CD4-positive, alpha-beta T cell (primary cell): Measurements from ENCODE around the gene PRICKLE1. TPM values are rescaled to one million over a fixed set of nuclear protein-coding genes. Genes with fewer than 3 reads are reported as not detected.

Experiments
- ATAC-seq: fragments of 200-7000 bp; cut with Tn5 transposase; one replicate; pipeline ENCODE4 v1.10.0; 2022; ENCODE audit warnings: mild to moderate bottlenecking; ENCODE audit not compliant: poor library complexity
- CTCF ChIA-PET: fragments of 350-600 bp; sonication (Branson Sonifier 250); formaldehyde crosslinking; loops from one replicate; lab custom pipeline; 2021; ENCODE audit warnings: antibody characterized with exemption, inconsistent platforms; lab: Charles Lee
- POLR2A ChIA-PET: fragments of 350-600 bp; sonication (Branson Sonifier 250); formaldehyde crosslinking; loops from one replicate; lab custom pipeline; 2021; ENCODE audit warnings: antibody characterized with exemption, inconsistent platforms; lab: Charles Lee
- DNase-seq, 14 experiments: peaks; one replicate each; pipeline ENCODE4 v3.0.0-alpha.2; 2013 to 2020; ENCODE audit warnings: mixed read lengths in 2 of 14
- H3K27ac ChIP-seq, 2 donors: one replicate each; pipeline versions ENCODE4 v1.5.1 to v1.7.0; 2013; ENCODE audit warnings: low read length in 2 of 2, low read depth in 1 of 2, mild to moderate bottlenecking in 1 of 2
- H3K27me3 ChIP-seq, 2 experiments: 1 replicate in 1 of 2; 2 replicates in 1 of 2; pipeline versions ENCODE4 v1.6.1 to v1.7.0; 2013; ENCODE audit warnings: low read length in 2 of 2, control low read depth in 1 of 2, mild to moderate bottlenecking in 1 of 2, moderate library complexity in 1 of 2; ENCODE audit not compliant: insufficient read depth in 2 of 2, control insufficient read depth in 1 of 2
- H3K36me3 ChIP-seq: one replicate; pipeline ENCODE4 v1.6.1; 2013; ENCODE audit warnings: low read length, control low read depth; ENCODE audit not compliant: insufficient read depth
- H3K4me1 ChIP-seq: one replicate; pipeline ENCODE4 v1.6.1; 2013; ENCODE audit warnings: low read length, control low read depth; ENCODE audit not compliant: insufficient read depth
- H3K4me3 ChIP-seq: one replicate; pipeline ENCODE4 v1.5.1; 2013; ENCODE audit warnings: mild to moderate bottlenecking, low read length, moderate library complexity
- H3K9me3 ChIP-seq, 2 experiments: 1 replicate in 1 of 2; 2 replicates in 1 of 2; pipeline versions ENCODE4 v1.6.1 to v1.7.0; 2013; ENCODE audit warnings: low read length in 2 of 2, mild to moderate bottlenecking in 2 of 2, control low read depth in 1 of 2, moderate library complexity in 1 of 2; ENCODE audit not compliant: control insufficient read depth in 1 of 2, insufficient read depth in 1 of 2
- H3K27ac Mint-ChIP-seq: one replicate; pipeline ENCODE4 v1.8.0; 2020; ENCODE audit warnings: mixed read lengths
- H3K27me3 Mint-ChIP-seq: one replicate; pipeline ENCODE4 v1.8.0; 2021; ENCODE audit warnings: mixed read lengths
- H3K36me3 Mint-ChIP-seq: one replicate; pipeline ENCODE4 v1.8.0; 2021; ENCODE audit warnings: low read depth, mixed read lengths
- H3K4me1 Mint-ChIP-seq: one replicate; pipeline ENCODE4 v1.8.0; 2021; ENCODE audit warnings: low read depth, mixed read lengths
- H3K4me3 Mint-ChIP-seq: one replicate; pipeline ENCODE4 v1.8.0; 2020; ENCODE audit warnings: mild to moderate bottlenecking, mixed read lengths
- H3K9me3 Mint-ChIP-seq: one replicate; pipeline ENCODE4 v1.8.0; 2020; ENCODE audit warnings: mixed read lengths
- CTCF ChIP-seq: fragments of 200-600 bp; IDR thresholded peaks from one replicate; pipeline ENCODE4 v1.8.0; 2022; ENCODE audit warnings: antibody characterized with exemption, mild to moderate bottlenecking
- intact Hi-C, 2 experiments: fragments of 100-400 bp; cut with DNase I in 1 of 2; cut with micrococcal nuclease in 1 of 2; formaldehyde crosslinking; loops; one replicate each; pipeline versions ENCODE4 v1.15.1 to v1.9.0; 2023 to 2025; cut with DNase I, micrococcal nuclease
- total RNA-seq, 174 experiments: library from RNA in 2 of 174; stranded (reverse) in 2 of 174; gene quantifications; one replicate each; pipeline ENCODE4 v1.2.3 and lab custom pipeline; 2021 to 2026

The PRICKLE1 gene
- total RNA-seq, 2 experiments from 2014 or later: not detected

- POLR2A ChIA-PET: no interaction called here
Observed at GRCh38 chr12:42463671-42464070, 125.9 kb downstream of the PRICKLE1 start.

GRCh38 chr12:42462486-42462885 lies 127.1 kb downstream of the PRICKLE1 start:
- intact Hi-C loops: no loop called here
- CTCF ChIA-PET: no interaction called here
- no peak overlapping the region for H3K27ac ChIP-seq

More at GRCh38 chr12:42463671-42464070, 125.9 kb downstream of the PRICKLE1 start:
- ATAC-seq: no peak
- Mint-ChIP-seq H3K4me1 (peaks cover 5% of the 10 kb centered on the region), H3K9me3 (no peaks in the 10 kb centered on the region), H3K36me3 (no peaks in the 10 kb centered on the region), H3K27me3 (peaks cover 35% of the 10 kb centered on the region), H3K27ac (no peak overlapping the region), H3K4me3 (no peak overlapping the region)
- Histone ChIP-seq H3K4me1 (no peaks in the 10 kb centered on the region), H3K4me3 (no peak overlapping the region), H3K27ac (no peak overlapping the region), H3K9me3 (no peaks in the 10 kb centered on the region), H3K27me3 (no peaks in the 10 kb centered on the region), H3K36me3 (no peaks in the 10 kb centered on the region)
- DNase-seq: no peak
- TF ChIP-seq CTCF: no peak
- CTCF ChIA-PET: no interaction called here
- intact Hi-C loops: no loop called here

DNA sequence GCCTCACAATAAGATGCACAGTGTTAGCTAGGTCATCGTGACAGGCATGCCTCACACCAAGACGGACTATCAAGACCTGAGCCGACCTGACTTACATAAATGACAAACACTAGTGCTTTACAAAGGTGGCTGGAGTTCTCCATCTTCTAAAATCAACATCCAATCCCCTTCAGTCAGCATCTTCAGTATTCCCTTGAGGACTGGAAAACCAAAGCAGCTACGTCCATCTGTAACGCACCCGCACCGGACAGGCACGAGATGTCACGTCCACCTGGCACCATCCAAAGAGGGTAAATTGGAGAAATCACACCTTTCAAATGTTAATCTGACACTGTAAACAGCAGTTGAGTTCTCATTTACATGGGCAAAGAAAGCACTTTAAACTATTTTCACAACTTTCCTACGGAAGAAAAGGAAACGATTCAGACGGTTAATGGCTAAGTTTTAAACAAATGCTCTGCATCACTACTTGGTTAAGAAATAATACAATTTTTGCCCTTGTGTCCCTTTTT lies 130.2 kb downstream of the PRICKLE1 start:
- Histone ChIP-seq H3K27ac (no peak overlapping the region), H3K27me3 (no peaks in the 10 kb centered on the region), H3K36me3 (no peaks in the 10 kb centered on the region), H3K4me3 (no peak overlapping the region), H3K9me3 (no peaks in the 10 kb centered on the region), H3K4me1 (no peaks in the 10 kb centered on the region)
- DNase-seq (no peak), ATAC-seq (no peak)
- no peaks in the 10 kb centered on the region for H3K36me3 Mint-ChIP-seq
- intact Hi-C loops: no loop called here
- no peak for TF ChIP-seq CTCF
- ChIA-PET POLR2A (no interaction called here), CTCF (no interaction called here)
- H3K4me3 Mint-ChIP-seq: no peak overlapping the region
- peaks cover 8% of the 10 kb centered on the region for H3K27me3 Mint-ChIP-seq
- no peak overlapping the region for H3K27ac Mint-ChIP-seq
- H3K4me1 Mint-ChIP-seq: no peaks in the 10 kb centered on the region
- H3K9me3 Mint-ChIP-seq: no peaks in the 10 kb centered on the region

More at GRCh38 chr12:42462486-42462885, 127.1 kb downstream of the PRICKLE1 start:
- no peak for TF ChIP-seq CTCF
- Mint-ChIP-seq H3K36me3 (no peaks in the 10 kb centered on the region), H3K9me3 (no peaks in the 10 kb centered on the region), H3K27ac (no peak overlapping the region), H3K4me1 (no peaks in the 10 kb centered on the region), H3K27me3 (peaks cover 30% of the 10 kb centered on the region), H3K4me3 (no peak overlapping the region)
- POLR2A ChIA-PET: no interaction called here
- H3K4me1 ChIP-seq: no peaks in the 10 kb centered on the region
- H3K36me3 ChIP-seq: no peaks in the 10 kb centered on the region
- ATAC-seq (no peak), DNase-seq (no peak)
- H3K27me3 ChIP-seq: no peaks in the 10 kb centered on the region
- no peak overlapping the region for H3K4me3 ChIP-seq
- no peaks in the 10 kb centered on the region for H3K9me3 ChIP-seq
